ENCODE data around the gene PIAS4.

The PIAS4 gene

DNA sequence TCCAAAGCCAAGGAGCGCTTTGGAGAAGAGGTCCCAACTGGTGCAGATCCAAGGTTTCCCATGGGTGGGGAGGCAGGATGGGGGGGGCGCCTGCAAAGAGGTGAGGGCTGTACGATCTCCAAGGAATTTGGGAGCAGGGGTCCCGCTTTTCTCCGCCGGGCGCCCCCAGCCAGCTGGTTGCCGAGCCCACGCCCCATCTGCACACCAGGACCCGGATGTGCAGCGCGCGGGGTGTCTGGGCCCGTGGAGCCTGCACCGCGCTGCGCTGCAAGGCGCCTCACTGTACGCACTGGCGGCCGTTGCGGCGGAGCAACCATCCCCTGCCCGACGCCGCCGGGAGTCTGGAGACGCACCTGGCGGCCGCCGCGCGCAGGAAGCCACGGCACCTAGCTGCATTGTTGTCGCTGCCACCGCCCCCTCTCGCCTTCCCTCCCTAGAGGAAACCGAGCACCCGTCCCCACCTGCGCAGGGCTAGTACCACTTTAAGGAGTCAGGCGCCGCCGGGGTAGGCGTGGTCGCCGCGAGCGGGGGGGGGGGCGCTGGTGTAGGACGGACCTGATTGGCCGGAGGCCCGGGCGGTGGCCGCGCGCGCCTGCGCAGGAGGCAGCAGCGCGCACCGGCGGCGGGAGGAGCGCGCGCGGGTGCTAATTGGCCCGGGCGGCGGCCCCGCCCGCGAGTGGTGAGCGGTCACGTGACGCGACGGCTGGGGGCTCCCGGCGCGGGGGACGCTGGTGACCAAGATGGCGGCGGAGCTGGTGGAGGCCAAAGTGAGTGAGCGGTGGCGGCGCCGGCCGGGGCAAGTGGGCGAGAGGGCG, at the start of gene PIAS4 (continued):
- TF ChIP-seq, protein P1, sequence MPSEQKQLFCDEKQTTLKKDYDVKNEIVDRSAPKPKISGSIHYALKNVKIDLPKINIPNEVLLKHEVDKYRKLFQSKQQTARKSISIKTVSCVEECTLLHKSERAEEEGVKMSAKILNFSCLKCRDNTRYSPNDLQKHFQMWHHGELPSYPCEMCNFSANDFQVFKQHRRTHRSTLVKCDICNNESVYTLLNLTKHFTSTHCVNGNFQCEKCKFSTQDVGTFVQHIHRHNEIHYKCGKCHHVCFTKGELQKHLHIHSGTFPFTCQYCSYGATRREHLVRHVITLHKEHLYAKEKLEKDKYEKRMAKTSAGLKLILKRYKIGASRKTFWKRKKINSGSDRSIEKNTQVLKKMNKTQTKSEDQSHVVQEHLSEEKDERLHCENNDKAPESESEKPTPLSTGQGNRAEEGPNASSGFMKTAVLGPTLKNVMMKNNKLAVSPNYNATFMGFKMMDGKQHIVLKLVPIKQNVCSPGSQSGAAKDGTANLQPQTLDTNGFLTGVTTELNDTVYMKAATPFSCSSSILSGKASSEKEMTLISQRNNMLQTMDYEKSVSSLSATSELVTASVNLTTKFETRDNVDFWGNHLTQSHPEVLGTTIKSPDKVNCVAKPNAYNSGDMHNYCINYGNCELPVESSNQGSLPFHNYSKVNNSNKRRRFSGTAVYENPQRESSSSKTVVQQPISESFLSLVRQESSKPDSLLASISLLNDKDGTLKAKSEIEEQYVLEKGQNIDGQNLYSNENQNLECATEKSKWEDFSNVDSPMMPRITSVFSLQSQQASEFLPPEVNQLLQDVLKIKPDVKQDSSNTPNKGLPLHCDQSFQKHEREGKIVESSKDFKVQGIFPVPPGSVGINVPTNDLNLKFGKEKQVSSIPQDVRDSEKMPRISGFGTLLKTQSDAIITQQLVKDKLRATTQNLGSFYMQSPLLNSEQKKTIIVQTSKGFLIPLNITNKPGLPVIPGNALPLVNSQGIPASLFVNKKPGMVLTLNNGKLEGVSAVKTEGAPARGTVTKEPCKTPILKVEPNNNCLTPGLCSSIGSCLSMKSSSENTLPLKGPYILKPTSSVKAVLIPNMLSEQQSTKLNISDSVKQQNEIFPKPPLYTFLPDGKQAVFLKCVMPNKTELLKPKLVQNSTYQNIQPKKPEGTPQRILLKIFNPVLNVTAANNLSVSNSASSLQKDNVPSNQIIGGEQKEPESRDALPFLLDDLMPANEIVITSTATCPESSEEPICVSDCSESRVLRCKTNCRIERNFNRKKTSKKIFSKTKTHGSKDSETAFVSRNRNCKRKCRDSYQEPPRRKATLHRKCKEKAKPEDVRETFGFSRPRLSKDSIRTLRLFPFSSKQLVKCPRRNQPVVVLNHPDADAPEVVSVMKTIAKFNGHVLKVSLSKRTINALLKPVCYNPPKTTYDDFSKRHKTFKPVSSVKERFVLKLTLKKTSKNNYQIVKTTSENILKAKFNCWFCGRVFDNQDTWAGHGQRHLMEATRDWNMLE (tag by site-specific recombination; conservative IDR thresholded peaks at IDR 0.05; ENCODE audit: low read depth), result no peak
- TF ChIP-seq KLF8 (tag by site-specific recombination; IDR thresholded peaks at IDR 0.05), result peak; percentile 83; the same call in 1 of the 2 replicates
- peak; percentile 80 for TF ChIP-seq KLF10 (tag by site-specific recombination; IDR thresholded peaks at IDR 0.05)
- TF ChIP-seq, protein P2, sequence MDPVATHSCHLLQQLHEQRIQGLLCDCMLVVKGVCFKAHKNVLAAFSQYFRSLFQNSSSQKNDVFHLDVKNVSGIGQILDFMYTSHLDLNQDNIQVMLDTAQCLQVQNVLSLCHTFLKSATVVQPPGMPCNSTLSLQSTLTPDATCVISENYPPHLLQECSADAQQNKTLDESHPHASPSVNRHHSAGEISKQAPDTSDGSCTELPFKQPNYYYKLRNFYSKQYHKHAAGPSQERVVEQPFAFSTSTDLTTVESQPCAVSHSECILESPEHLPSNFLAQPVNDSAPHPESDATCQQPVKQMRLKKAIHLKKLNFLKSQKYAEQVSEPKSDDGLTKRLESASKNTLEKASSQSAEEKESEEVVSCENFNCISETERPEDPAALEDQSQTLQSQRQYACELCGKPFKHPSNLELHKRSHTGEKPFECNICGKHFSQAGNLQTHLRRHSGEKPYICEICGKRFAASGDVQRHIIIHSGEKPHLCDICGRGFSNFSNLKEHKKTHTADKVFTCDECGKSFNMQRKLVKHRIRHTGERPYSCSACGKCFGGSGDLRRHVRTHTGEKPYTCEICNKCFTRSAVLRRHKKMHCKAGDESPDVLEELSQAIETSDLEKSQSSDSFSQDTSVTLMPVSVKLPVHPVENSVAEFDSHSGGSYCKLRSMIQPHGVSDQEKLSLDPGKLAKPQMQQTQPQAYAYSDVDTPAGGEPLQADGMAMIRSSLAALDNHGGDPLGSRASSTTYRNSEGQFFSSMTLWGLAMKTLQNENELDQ (tag by site-specific recombination; IDR thresholded peaks at IDR 0.05; ENCODE audit: low read depth), result no peak
- TF ChIP-seq ZNF175 (tag by site-specific recombination; IDR thresholded peaks at IDR 0.05), result no peak
- no peak for TF ChIP-seq ZNF777 (tag by site-specific recombination; IDR thresholded peaks at IDR 0.05; ENCODE audit: borderline replicate concordance)
- TF ChIP-seq, protein P3, sequence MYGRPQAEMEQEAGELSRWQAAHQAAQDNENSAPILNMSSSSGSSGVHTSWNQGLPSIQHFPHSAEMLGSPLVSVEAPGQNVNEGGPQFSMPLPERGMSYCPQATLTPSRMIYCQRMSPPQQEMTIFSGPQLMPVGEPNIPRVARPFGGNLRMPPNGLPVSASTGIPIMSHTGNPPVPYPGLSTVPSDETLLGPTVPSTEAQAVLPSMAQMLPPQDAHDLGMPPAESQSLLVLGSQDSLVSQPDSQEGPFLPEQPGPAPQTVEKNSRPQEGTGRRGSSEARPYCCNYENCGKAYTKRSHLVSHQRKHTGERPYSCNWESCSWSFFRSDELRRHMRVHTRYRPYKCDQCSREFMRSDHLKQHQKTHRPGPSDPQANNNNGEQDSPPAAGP (tag by site-specific recombination; IDR thresholded peaks at IDR 0.05), result peak; percentile 85
- TF ChIP-seq ZNF423 (tag by site-specific recombination; IDR thresholded peaks at IDR 0.05), result peak; percentile 82
- TF ChIP-seq ZNF660 (tag by site-specific recombination; IDR thresholded peaks at IDR 0.05), result 0 out of 2 replicates have a peak, but pooled peaks have one; percentile 18
- peak; percentile 91 for TF ChIP-seq ZNF600 (tag by site-specific recombination; IDR thresholded peaks at IDR 0.05)
- TF ChIP-seq KLF9 (tag by site-specific recombination; IDR thresholded peaks at IDR 0.05; ENCODE audit: low read depth), result peak; percentile 93
- TF ChIP-seq ZBTB1 (tag by site-specific recombination; IDR thresholded peaks at IDR 0.05), result no peak
- TF ChIP-seq ZNF621 (tag by site-specific recombination; IDR thresholded peaks at IDR 0.05), result no peak
- TF ChIP-seq ZNF2 (tag by site-specific recombination; IDR thresholded peaks at IDR 0.05), result peak; percentile 92
- TF ChIP-seq ZNF785 (tag by site-specific recombination; IDR thresholded peaks at IDR 0.05), result no peak
- TF ChIP-seq ZNF433 (tag by site-specific recombination; IDR thresholded peaks at IDR 0.05; ENCODE audit: low read depth), result no peak

Measured in HEK293 (cell line).